ENCODE measurements around the gene SOX6. TPM values are rescaled to one million over a fixed set of nuclear protein-coding genes. Genes with fewer than 3 reads are reported as not detected.
"Not testable (repeated sequence)": the region's sequence is repeated elsewhere in the genome, so short reads cannot be mapped to it uniquely, and the experiment has no call there.

The SOX6 gene
- total RNA-seq, 2 donors from 2014 or later = not detected

DNA sequence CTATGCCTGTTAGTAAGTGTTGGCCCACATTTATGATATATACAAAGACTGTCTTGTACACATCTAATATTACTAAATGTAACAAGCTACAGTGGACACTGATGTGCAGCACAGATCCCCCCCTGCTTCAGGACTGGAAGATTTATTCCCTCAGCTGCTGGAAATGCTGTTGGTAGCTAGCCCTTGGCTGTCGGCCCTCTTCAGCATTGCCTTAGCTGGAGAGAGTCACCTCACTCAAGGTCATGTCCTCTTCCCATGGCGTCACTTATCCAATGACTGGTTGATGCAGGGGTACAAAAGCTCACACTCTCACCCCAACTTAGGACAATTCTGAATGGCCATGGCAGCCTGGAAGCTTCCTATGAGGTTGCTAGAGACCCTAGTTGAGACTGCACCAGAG lies 312.7 kb downstream of the SOX6 start:
- DNase-seq (ENCODE audit: low spot score in 2 of 2) (no peak), ATAC-seq (no peak)
- Mint-ChIP-seq H3K36me3 (no peaks in the 10 kb centered on the region), H3K27ac (no peak overlapping the region), H3K9me3 (peaks cover 0 to 3% of the 10 kb centered on the region in 2 donors)

DNA sequence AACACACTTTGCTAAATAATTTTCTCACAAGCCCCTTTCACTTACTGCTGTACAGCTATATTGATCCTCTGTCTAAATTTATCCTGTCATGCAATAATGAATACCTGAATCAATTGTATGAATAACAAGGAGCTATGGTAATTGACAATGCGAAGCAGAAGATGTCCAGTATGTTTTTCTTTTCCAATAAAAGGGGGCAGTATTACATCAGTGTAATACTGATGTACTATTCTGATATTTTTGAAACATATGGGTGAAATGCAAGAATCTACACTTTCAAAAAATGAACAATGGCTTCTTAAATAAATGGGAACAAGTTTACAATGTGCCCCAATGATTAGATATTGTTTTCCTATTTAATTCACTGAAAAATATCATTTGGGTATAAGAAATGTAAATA lies 315.1 kb downstream of the SOX6 start:
- peaks cover 0 to 3% of the 10 kb centered on the region in 2 donors for H3K9me3 Mint-ChIP-seq
- ATAC-seq (no peak), DNase-seq (ENCODE audit: low spot score in 2 of 2) (no peak)
- H3K36me3 Mint-ChIP-seq = no peaks in the 10 kb centered on the region
- no peak overlapping the region for H3K27ac Mint-ChIP-seq

DNA sequence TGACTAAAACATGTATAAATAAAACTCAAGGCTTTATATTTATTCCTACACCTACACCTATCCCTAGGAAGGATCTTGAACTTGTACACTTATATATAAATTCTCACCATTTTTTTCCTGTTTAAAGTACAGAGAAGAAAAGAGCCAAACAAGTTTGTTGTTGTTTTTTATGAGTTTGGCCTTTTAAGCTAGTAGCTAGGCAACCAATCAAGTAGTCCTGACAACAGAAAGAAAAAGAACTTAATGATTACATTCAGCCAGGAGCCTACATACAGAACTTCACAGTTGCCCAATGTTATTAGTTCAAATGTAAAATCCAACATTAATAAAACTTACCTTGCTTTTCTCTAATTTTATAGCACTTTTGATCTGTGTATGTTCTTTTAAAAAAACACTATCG lies 316.2 kb downstream of the SOX6 start:
- DNase-seq (ENCODE audit: low spot score in 2 of 2) (no peak), ATAC-seq (no peak)
- Mint-ChIP-seq H3K9me3 (peaks cover 0 to 3% of the 10 kb centered on the region in 2 donors), H3K36me3 (no peaks in the 10 kb centered on the region), H3K27ac (no peak overlapping the region)

DNA sequence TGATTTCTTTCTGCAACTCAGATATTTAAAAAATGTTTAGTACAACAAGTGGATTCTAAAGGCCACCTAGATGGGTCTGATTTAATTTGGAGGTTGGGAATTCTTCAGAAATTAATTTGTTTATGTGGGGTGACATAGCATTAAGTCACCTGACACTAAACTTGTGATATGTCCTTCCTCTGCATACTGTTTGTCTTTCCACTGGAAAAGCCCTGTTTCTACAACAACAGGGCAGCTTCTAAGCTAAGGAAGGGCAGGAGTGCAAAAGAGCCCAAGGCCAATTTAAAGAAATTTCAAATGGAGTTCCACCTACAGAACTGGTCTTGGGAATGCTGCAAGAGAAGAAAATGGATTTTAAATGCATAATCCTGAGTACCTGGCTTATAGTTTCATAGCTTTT lies 319.2 kb downstream of the SOX6 start:
- H3K9me3 Mint-ChIP-seq = peaks cover 5 to 7% of the 10 kb centered on the region in 2 donors
- DNase-seq (ENCODE audit: low spot score in 2 of 2) (no peak), ATAC-seq (no peak)
- H3K27ac Mint-ChIP-seq = no peak overlapping the region
- H3K36me3 Mint-ChIP-seq = no peaks in the 10 kb centered on the region

DNA sequence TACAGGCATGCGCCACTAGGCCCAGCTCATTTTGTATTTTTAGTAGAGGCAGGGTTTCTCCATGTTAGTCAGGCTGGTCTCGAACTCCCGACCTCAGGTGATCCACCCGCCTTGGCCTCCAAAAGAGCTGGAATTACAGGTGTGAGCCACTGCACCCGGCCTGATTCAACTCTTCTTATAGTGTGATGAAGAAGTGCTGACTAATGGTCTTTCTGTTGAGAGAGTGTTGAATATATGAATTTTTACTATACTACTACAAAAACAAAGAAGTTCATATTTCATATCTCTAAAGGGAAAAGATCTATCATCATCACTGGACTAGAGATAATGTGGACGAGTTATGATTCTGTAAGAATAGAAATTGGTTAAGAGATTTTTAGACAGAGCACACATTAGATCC lies 320.1 kb downstream of the SOX6 start:
- Mint-ChIP-seq H3K9me3 (peaks cover 5 to 7% of the 10 kb centered on the region in 2 donors), H3K36me3 (no peaks in the 10 kb centered on the region), H3K27ac (no peak overlapping the region)
- ATAC-seq (no peak), DNase-seq (ENCODE audit: low spot score in 2 of 2) (no peak)

DNA sequence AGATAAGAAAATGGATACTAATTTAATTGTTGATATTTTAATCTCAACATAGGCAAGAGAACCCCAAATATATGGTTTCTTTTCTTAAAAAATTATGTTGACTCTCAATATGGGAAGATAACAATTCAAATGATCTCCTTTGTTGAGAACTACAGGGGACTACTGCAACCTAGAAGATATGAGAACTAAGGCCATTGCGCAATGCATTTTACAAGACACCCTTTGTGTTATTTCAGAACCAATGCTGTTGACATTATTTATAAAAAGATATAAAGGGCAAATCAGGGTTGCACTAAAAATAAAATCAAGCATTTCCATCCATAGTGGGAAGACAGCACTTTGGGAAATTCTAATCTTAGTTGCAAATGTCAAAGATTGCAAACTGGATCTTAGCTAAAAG lies 322.3 kb downstream of the SOX6 start:
- Mint-ChIP-seq H3K36me3 (no peaks in the 10 kb centered on the region), H3K27ac (no peak overlapping the region), H3K9me3 (peaks cover 5 to 7% of the 10 kb centered on the region in 2 donors)
- DNase-seq (ENCODE audit: low spot score in 2 of 2) (no peak), ATAC-seq (no peak)

DNA sequence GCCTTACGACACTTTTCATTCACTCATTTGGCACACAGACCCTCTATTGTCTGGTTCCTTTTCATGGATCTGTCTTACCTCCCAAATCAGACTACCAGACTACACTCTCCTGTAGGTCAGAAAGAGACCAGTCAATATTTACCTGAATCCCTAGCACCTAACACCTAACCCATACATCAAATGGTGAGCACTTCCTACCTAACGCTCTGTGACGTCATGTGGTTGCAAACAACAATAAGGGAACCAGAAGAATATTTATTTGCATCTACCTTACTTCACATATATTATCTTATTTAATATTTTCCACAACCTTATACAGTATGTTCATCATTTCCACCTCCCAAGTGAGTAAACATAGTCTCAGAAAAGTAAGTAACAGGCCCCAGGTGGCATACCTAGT lies 323.4 kb downstream of the SOX6 start:
- DNase-seq (ENCODE audit: low spot score in 2 of 2) (no peak), ATAC-seq (no peak)
- no peaks in the 10 kb centered on the region for H3K36me3 Mint-ChIP-seq
- H3K9me3 Mint-ChIP-seq = peaks cover 5 to 7% of the 10 kb centered on the region in 2 donors
- H3K27ac Mint-ChIP-seq = no peak overlapping the region

DNA sequence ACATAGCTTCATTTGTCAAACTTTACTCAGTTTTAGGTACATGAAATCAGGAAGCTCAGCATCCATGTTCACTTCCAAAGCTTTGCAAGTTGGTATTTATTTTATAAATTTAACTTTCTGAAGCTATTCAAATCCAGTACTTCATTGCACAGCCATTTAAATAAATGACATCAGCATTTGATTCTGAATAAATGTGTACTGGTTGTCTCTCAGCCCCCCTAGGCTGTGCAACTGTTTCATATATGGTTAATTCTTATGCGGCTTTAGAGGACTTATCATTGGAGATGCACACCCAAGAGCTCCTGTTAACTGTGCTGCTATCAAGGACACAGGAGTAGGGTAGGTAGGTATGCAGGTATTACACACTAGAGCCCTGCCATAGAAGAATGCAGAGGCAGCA lies 325.1 kb downstream of the SOX6 start:
- Mint-ChIP-seq H3K36me3 (no peaks in the 10 kb centered on the region), H3K9me3 (peaks cover 5 to 7% of the 10 kb centered on the region in 2 donors), H3K27ac (no peak overlapping the region)
- ATAC-seq (no peak), DNase-seq (ENCODE audit: low spot score in 2 of 2) (no peak)

DNA sequence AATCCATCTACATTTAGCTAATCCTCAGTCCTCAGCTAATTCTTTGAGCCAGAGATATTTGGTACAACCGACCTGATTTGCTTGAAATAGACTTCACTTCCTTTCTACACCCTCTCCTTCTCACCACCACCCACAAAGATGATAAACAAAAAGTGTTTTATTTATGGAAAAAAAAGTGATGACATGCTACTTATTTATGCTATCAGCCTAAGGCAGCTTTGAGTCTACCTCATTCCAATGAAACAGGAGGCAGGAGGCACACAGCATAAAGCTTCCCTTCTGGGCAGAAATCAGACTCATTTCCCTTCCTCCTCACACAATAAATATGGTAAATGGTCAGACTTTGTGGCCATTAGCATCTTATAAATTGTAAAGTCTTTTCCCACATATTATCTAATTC lies 325.7 kb downstream of the SOX6 start:
- no peaks in the 10 kb centered on the region for H3K36me3 Mint-ChIP-seq
- no peak for DNase-seq (ENCODE audit: low spot score in 2 of 2)
- H3K27ac Mint-ChIP-seq = no peak overlapping the region
- H3K9me3 Mint-ChIP-seq = peaks cover 5 to 7% of the 10 kb centered on the region in 2 donors
- no peak for ATAC-seq

DNA sequence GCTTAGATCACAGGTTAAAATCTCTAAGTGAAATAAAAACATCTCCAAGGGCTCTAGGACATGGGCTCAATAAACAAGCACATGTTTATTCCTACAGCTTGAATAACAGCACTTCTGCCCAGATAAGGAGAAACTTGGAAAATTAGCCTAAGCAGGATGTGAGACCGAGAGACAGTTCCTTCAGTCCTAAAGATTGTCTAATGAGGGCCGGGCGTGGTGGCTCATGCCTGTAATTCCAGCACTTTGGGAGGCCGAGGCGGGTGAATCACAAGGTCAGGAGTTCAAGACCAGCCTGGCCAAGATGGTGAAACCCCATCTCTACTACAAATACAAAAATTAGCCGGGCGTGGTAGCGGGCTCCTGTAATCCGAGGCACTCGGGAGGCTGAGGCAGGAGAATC lies 327.2 kb downstream of the SOX6 start:
- H3K27ac Mint-ChIP-seq; H3K36me3 Mint-ChIP-seq; ATAC-seq; H3K9me3 Mint-ChIP-seq; DNase-seq (ENCODE audit: low spot score in 2 of 2): not testable (repeated sequence)

DNA sequence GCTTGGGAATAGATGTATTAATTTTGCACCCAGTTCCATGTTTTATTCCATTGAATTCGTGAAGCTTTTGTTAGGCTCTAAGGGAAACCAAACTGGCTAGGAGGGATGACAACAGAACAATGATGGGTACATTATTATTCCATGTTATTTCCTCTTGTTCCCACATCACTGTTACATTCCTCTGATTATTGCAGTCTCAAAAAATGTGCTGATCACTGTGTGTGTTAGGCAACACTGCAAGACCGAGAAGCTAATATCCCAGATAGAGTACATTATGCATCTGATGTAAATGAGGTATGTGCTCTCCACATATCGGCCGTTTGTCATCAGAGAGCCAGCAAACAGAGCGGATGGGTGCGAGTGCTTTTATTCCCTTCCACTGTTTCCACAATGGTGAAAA lies 327.9 kb downstream of the SOX6 start:
- ATAC-seq = no peak
- Mint-ChIP-seq H3K9me3 (peaks cover 0 to 7% of the 10 kb centered on the region in 2 donors), H3K36me3 (no peaks in the 10 kb centered on the region), H3K27ac (no peak overlapping the region)
- DNase-seq (ENCODE audit: low spot score in 2 of 2) = no peak

DNA sequence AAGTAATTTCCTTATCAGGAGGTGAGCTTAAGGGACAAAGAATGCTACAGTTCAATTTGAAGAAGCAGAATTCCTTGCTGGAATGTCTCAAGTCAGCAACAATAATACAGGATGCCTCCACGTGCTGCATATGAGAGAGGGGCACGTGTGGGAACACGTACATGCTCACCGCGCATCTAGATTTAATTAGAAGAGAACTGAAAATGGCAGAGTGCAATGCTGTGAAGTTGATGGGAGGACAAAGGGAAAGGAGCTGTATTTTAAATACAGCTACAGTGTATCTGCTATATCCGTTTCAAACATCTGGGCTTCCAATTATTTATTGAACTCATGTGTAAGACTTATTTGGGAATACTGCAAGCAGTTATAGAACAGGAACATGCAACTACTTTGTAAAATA lies 328.7 kb downstream of the SOX6 start:
- peaks cover 0 to under 1% of the 10 kb centered on the region in 2 donors for H3K9me3 Mint-ChIP-seq
- no peak for ATAC-seq

DNA sequence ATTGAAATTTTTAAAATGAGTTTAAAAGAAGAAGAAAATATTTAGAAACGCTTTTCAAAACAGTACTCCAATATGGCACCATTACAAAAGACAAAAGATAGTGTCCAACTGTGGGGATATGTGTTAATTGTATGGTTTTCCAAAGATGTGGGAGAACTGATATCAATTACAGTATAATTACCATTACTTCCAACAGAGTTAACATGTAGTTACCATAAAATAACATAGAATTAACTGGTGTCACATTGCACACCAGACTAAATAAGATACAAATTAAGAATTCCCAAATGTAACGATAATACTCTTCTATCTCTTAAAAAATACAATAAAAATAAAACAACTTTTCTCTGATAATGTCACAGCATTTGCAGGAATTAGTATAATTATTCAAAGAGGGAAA lies 329.5 kb downstream of the SOX6 start:
- Mint-ChIP-seq H3K9me3 (no peaks in the 10 kb centered on the region), H3K36me3 (peaks cover 0 to 8% of the 10 kb centered on the region in 2 donors), H3K27ac (no peak overlapping the region)
- no peak for DNase-seq (ENCODE audit: low spot score in 2 of 2)
- ATAC-seq = no peak

More for the DNA sequence above, 328.7 kb downstream of the SOX6 start:
- Mint-ChIP-seq H3K27ac (no peak overlapping the region), H3K36me3 (peaks cover 0 to 4% of the 10 kb centered on the region in 2 donors)
- DNase-seq (ENCODE audit: low spot score in 2 of 2) = no peak

DNA sequence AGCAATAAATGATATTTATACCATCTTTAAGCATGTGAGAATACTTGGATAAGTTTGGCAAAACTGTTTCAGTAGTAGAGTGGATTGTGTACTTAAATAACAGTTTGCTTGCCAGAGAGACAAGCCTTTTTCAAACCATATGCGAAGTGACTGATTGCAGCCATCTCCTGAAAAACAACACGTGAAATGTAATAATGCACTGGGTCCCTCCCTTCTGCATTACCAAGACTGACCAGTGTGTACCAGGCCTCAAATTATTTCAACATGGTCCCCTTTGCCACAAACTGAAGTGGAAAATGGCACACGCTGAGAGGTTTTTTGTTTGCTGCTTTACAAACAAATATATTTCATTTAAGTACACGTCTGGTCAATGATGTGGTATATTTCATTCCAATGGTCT lies 337.4 kb downstream of the SOX6 start:
- H3K36me3 Mint-ChIP-seq = peaks cover 0 to 8% of the 10 kb centered on the region in 2 donors
- ATAC-seq (no peak), DNase-seq (ENCODE audit: low spot score in 2 of 2) (no peak)
- no peak overlapping the region for H3K27ac Mint-ChIP-seq
- peaks cover 5 to 6% of the 10 kb centered on the region in 2 donors for H3K9me3 Mint-ChIP-seq

DNA sequence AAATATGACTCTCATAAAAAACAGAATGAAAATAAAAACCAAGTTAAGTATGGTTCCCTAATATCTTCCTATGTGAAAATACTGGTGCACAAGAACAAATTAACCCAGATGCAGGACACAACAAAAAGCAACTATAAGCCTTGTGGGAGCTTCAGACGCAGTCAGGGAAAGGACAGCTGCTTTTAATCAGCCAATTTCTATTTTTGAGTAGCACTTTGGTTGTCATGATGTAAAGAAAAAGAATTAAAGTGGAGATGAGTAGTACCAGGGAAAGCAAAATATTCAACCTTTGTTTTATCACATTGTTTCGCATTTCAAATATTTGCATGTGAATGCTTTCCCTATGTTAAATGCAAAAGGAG lies 339.9 kb downstream of the SOX6 start:
- Mint-ChIP-seq H3K27ac (no peak overlapping the region), H3K9me3 (peaks cover 5 to 6% of the 10 kb centered on the region in 2 donors), H3K36me3 (no peaks in the 10 kb centered on the region)
- no peak for ATAC-seq
- DNase-seq (ENCODE audit: low spot score in 2 of 2) = no peak

DNA sequence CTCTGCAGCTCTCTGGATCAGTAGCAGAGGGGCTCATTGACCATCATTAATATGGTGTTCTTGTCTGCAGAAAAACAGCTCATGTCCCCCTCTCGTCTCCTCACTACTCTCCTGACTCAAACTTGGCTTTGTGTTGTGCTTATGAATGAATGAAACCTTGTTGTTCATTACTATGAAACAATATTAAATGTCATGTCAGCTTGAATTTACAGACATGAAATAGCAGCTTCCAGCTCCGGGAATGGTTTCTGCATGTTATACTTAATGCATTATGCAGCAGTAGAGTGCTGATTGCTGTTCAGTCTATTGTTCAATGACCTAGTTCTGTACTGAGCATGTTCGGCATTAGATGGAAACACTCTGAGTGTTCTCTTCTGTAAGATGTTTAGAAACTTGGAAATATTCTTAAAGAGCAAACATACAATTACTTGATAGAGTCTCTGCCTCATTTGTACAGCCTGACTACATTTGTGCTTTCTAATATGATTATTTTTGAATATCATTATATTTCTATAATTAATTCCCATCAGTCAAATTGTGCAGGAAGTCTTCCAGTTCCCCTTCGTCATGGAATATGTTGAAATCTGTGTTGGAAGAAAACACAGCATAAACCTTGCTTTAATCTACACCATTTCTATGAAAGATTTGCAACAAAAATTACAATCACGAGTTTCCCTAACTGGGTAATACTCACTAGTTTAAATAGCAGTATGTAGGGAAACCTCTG lies 340.4 kb downstream of the SOX6 start:
- no peak for ATAC-seq
- H3K9me3 Mint-ChIP-seq = peaks cover 5 to 6% of the 10 kb centered on the region in 2 donors
- H3K36me3 Mint-ChIP-seq = no peaks in the 10 kb centered on the region
- H3K27ac Mint-ChIP-seq = no peak overlapping the region
- no peak for DNase-seq (ENCODE audit: low spot score in 2 of 2)

DNA sequence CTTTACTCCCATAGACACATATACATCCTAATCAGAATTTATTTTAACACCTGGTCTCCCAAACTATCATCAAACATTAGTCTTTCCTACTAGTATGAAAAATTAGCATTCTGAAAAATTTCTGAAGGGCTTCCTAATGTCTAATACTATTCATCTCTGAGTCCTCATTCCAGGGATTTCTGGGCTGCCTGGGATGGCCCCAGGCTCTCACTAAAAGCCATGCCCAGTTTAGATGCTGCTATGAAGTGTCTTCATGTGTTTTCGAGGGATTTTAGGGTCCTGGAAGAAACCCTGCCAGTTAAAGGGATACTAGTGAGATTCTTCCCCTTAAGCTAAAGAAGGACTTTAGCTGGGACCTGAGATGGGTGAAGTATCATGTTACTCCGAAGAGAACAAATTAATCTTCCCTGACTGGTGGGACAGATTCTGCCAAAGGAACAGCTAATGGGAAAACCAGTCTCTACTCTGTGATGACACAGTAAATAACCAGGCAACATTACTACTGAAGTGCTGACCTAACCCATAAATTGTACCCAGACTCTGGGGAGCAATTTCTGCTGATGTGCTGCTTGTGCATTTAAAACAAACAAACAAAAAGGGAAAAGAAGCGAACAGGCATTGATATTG lies 342.6 kb downstream of the SOX6 start:
- H3K27ac Mint-ChIP-seq = no peak overlapping the region
- H3K36me3 Mint-ChIP-seq = no peaks in the 10 kb centered on the region
- no peak for ATAC-seq
- H3K9me3 Mint-ChIP-seq = no peaks in the 10 kb centered on the region
- DNase-seq (ENCODE audit: low spot score in 2 of 2) = no peak

DNA sequence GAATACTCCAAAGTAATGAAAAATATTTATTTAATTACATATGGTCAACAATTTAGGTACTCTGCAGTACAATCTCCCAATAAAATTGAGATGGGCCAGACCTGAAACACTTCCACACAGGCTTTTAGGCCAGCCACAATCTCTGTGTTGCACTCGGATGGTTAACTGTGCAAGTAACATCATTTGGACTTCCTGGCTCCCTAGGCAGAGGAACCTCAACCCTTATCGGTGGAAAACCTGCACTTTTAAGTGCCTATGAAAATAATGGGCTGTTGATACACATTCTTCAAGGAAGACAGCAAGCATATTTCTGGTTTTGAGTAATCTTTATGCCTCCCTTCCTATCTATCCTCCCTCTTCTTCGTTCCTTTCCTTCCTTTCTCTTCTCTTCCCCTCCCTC lies 343.1 kb downstream of the SOX6 start:
- DNase-seq (ENCODE audit: low spot score in 2 of 2) (no peak), ATAC-seq (no peak)
- Mint-ChIP-seq H3K9me3 (no peaks in the 10 kb centered on the region), H3K27ac (no peak overlapping the region), H3K36me3 (no peaks in the 10 kb centered on the region)

Measured in activated naive CD4-positive, alpha-beta T cell treated with anti-CD3 and anti-CD28 coated beads, Interleukin-2, amount 50 U/mL, for 72 hours (primary cell).